RWPE1 (cell line): ENCODE data around the gene PCDHGB7.

ENCODE experiments used
- CTCF ChIA-PET: fragments of 350-600 bp; sonication (Branson Sonifier 250); formaldehyde crosslinking; extraction: SDS; loops from one replicate; lab custom pipeline; 2021; lab: Yijun Ruan, JAX
- POLR2A ChIA-PET: fragments of 400-600 bp; formaldehyde crosslinking; extraction: SDS; loops from one replicate; lab custom pipeline; 2020; ENCODE audit warnings: antibody characterized with exemption; ENCODE audit not compliant: low non-redundant PET; lab: Yijun Ruan, JAX
- DNase-seq: peaks from one replicate; pipeline ENCODE4 v3.0.0; 2012; ENCODE audit warnings: low spot score
- H3K27ac ChIP-seq: fragments of 450-650 bp; 2 replicates; pipeline ENCODE4 v1.5.1; 2017
- TF ChIP-seq, protein P1 (sequence below): fragments of 450-650 bp; conservative IDR thresholded peaks from 2 replicates; pipeline ENCODE4 v1.5.1; 2017; ENCODE audit warnings: low read depth, mild to moderate bottlenecking

Gene PCDHGB7

DNA sequence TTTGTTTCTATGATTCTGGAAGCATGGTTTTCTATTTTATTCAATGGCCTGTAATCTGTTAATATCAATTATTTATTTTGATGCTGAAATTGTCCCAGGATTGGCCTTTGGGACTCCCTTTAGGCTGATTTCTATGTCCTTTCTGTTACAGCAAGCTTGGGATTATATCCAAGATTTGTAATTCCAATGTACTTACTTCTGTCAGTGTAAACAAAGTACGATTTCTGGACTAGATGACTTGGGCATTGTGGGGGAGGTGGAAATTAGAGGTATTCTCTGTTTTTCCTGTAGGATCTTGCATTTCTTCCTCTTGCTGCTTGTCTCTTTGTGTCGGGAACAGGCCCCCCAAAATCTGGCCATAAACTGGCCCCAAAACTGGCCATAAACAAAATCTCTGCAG is 16.5 kb downstream of the PCDHGB7 start:
- CTCF ChIA-PET: no interaction called here
- no peak for DNase-seq
- TF ChIP-seq, protein P1, sequence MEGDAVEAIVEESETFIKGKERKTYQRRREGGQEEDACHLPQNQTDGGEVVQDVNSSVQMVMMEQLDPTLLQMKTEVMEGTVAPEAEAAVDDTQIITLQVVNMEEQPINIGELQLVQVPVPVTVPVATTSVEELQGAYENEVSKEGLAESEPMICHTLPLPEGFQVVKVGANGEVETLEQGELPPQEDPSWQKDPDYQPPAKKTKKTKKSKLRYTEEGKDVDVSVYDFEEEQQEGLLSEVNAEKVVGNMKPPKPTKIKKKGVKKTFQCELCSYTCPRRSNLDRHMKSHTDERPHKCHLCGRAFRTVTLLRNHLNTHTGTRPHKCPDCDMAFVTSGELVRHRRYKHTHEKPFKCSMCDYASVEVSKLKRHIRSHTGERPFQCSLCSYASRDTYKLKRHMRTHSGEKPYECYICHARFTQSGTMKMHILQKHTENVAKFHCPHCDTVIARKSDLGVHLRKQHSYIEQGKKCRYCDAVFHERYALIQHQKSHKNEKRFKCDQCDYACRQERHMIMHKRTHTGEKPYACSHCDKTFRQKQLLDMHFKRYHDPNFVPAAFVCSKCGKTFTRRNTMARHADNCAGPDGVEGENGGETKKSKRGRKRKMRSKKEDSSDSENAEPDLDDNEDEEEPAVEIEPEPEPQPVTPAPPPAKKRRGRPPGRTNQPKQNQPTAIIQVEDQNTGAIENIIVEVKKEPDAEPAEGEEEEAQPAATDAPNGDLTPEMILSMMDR: no peak
- no peak overlapping the region for H3K27ac ChIP-seq
- POLR2A ChIA-PET: no interaction called here

DNA sequence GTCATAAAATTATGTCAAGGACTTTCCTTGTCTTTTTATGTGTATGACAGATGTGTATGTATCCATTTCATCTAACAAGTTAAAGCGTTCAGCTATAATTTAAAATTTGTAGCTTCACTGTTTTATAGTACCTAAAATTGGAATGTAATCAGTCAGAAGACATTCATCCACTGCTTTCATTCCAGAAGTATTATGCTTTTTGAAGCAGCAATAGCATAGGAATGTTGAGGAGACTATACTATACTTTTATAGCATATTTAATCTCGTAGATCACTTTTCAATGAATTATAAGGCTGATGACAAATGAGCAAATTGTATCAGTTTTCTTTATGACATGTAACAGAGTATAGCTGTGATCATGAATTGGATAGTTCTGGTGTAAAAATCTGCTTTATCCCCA is 19.7 kb downstream of the PCDHGB7 start:
- no peak overlapping the region for H3K27ac ChIP-seq
- TF ChIP-seq, protein P1: no peak
- POLR2A ChIA-PET: no interaction called here
- CTCF ChIA-PET: no interaction called here
- DNase-seq: no peak

DNA sequence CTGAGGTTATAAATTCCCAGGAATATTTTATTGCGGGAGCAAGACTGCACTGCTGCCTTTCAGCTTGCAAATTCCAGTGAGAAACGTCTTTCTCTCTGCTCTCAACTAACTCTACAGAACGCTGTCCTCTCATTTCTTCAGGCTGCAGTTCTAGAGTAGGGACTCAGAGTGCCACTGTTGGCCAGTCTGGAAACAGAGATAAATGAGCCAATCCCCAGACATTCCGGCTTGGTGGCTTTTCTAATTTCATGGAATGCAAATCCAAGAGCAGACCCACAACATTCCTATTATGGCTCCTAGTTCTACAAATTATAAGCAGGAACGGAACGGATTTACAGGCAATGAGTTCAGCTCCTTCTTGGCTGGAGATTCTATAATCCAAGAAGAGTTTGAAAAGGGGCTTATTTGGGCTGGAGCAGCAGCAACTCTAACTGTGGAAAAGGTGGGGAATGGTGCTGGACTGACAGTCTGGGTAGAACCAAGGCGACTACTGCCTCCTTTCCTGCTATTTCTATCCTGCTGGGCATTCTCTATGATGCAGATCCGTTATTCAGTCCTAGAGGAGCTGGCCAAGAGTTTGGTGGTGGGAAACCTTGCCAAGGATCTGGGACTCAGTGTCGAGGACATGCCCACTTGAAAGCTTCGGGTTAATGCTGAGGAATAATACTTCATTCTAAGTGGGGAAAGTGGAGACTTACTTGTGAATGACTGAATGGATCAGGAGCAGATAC is 22.1 kb downstream of the PCDHGB7 start:
- ChIA-PET POLR2A (no interaction called here), CTCF (interaction anchor here (0.6 kb wide), 1 partner anchor 341 kb away, joined by 3 read pairs; no protein-coding TSS in a partner anchor)
- TF ChIP-seq, protein P1: no peak
- no peak for DNase-seq
- H3K27ac ChIP-seq: no peak overlapping the region

DNA sequence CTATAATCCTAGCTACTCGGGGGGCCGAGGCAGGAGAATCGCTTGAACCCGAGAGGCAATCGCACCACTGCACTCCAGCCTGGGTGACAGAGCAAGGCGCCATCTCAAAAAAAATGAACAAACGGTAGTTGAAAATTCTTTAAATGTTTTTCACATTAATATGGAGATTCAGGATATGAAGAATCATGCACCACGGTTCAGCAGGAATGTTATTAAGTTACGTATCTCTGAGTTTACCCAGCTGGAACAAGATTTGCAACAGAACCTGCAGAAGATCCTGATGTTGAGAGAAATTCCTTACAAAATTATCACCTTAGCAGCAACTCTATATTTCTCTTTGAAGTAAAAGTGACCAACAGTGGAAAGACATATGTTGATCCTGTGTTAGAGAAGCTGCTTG is 22.9 kb downstream of the PCDHGB7 start:
- TF ChIP-seq, protein P1: no peak
- CTCF ChIA-PET: interaction anchor here (0.6 kb wide), 1 partner anchor 341 kb away, joined by 3 read pairs; no protein-coding TSS in a partner anchor

DNA sequence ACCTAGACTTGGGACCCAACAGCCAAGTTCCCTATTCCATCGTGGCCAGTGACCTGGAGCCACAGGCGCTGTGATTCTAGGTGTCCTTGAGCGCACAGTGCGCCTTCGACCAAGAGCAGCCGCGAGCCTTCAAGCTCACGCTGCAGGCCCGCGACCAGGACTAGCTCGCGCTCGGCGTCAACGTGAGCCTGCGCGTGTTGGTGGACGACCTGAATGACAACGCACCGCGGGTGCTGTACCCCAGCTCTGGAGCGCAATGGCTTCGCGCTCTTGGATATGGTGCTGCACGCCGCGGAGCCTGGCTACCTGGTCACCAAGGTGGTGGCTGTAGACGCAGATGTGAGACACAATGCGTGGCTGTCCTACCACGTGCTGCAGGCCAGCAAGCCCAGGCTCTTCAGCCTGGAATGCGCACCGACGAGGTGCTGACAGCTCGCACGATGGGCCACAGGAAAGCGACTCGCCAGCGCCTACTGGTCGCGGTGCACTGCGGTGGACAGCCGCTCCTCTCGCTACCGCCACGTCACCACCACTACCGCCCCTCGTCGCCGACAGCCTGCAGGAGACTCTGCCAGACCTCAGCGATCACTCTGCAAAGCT is 24.2 kb downstream of the PCDHGB7 start:
- DNase-seq: no peak
- CTCF ChIA-PET: interaction anchor here (0.6 to 0.7 kb wide), 2 partner anchors 18 to 150 kb away, joined by 3 read pairs; no protein-coding TSS in a partner anchor
- H3K27ac ChIP-seq: no peak overlapping the region
- TF ChIP-seq, protein P1: no peak
- POLR2A ChIA-PET: no interaction called here

More for the DNA sequence above, 22.9 kb downstream of the PCDHGB7 start:
- no peak overlapping the region for H3K27ac ChIP-seq
- no peak for DNase-seq
- POLR2A ChIA-PET: no interaction called here

DNA sequence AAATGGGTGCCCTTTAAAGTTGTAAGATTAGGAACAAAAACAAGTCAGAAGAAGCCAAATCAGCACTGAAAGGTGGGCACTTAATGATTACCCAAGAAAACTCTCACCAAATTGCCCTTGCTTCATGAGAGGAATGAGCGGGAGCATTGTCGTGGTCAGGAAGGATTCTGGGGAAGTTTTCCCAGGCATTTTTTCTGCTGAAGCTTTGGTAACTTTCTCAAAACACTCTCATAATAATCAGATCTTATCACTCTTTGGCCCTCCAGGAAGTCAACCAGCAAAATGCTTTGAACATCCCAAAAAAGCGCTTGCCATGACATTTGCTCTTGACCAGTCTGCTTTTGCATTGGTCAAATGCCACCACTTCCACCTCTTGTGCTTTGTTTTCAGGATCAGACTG is 47.9 kb downstream of the PCDHGB7 start:
- TF ChIP-seq, protein P1: no peak
- DNase-seq: no peak
- no peak overlapping the region for H3K27ac ChIP-seq
- ChIA-PET CTCF (interaction anchor here (0.6 to 2.1 kb wide), 2 partner anchors 59 to 135 kb away, joined by 3 to 7 read pairs; no protein-coding TSS in a partner anchor), POLR2A (no interaction called here)
